ENCODE data around the gene IFI30.
"Not testable (repeated sequence)": the region's sequence is repeated elsewhere in the genome, so short reads cannot be mapped to it uniquely, and the experiment has no call there.

Gene IFI30

GRCh38 chr19:18152817-18153555 is 20.6 kb upstream of the IFI30 start, which contains the start of gene PIK3R2:
Gene PIK3R2, plus strand, starts transcription at chr19:18153163. Its CDS starts 2,717 bp downstream, at chr19:18155880.
- peak; percentile 97 for FAIRE-seq

- no peak for FAIRE-seq
Observed at GRCh38 chr19:18153556-18154134, 20.0 kb upstream of the IFI30 start.

DNA sequence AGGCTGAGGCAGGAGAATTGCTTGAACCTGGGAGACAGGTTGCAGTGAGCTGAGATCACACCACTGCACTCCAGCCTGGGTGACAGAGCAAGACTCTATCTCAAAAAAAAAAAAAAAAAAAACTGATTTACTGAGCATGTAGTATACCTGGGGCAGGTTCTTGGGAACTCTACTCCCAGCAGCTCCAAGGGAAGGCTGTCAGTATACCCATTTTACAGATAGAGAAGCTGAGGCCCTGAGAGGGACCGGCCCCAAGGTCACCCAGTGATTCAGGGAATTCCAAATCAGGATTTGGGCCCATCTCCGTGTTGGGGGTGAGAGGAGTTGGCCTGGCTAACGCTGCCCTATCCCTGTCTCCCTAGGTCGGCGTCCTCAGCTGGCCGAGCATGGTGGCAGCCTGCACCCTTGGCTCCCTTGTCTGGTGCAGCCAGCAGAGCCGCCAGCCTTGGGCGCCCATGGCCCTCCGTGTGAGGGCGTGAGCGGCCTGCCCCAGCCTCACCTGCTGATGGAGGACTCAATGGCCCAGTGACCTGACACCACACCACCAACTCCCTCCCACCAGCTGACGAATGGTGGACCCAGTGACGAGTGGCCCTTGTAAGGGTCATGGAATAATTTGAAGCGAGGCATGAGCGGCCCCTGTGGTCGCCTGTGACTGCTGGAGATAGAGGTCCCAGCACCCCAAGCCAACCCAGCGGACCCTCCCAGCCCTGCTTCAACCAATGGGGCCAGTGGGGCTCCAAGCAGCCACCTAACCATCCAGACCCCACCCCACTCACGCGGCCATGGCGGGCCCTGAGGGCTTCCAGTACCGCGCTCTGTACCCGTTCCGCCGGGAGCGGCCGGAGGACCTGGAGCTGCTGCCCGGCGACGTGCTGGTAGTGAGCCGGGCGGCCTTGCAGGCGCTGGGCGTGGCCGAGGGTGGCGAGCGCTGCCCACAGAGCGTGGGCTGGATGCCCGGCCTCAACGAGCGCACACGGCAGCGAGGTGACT is 18.2 kb upstream of the IFI30 start:
- FAIRE-seq, result no peak

DNA sequence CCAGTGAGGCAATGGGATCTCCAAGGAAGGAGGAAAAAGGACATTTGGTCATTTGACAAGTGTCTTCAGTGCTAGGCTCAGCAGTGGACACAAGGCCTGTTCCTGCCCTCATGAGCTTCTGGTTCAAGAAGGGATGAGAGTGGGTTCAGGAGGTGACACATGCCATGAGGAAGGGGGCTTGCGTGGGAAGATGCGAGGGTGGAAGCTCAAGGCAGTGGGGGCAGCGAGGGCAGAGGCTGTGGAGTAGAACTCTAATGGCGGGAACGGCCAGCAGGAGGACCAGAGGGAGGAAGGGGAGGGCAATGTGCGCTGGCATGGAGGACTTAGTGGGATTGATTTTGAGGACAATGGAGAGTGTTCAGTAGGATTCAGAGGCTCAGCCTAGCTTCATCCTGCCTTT is 17.3 kb upstream of the IFI30 start:
- FAIRE-seq, result no peak

- peak; percentile 73 for FAIRE-seq
Observed at GRCh38 chr19:18156841-18157464, 16.7 kb upstream of the IFI30 start.

GRCh38 chr19:18157465-18158063 is 16.0 kb upstream of the IFI30 start:
- no peak for FAIRE-seq

DNA sequence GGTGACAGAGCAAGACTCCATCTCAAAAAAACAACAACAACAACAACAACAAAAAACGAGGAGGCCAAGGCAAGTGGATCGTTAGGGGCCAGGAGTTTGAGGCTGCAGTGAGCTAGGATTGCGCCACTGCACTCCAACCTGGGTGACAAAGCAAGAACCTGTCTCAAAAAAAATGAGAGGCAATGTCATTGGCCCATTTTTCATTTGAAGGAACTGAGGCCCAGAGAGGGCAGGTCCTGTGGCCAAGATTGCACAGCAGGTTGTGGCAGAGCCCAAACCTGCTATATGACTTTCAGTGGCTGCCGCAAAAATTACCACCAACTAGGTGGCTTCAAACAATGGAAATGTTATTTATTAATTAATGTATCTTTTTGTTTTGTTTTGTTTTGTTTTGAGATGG is 15.1 kb upstream of the IFI30 start:
- no peak for FAIRE-seq

GRCh38 chr19:18159059-18159616 is 14.5 kb upstream of the IFI30 start:
- FAIRE-seq, result not testable (repeated sequence)

GRCh38 chr19:18159810-18160209 is 13.8 kb upstream of the IFI30 start:
- no peak for FAIRE-seq

DNA sequence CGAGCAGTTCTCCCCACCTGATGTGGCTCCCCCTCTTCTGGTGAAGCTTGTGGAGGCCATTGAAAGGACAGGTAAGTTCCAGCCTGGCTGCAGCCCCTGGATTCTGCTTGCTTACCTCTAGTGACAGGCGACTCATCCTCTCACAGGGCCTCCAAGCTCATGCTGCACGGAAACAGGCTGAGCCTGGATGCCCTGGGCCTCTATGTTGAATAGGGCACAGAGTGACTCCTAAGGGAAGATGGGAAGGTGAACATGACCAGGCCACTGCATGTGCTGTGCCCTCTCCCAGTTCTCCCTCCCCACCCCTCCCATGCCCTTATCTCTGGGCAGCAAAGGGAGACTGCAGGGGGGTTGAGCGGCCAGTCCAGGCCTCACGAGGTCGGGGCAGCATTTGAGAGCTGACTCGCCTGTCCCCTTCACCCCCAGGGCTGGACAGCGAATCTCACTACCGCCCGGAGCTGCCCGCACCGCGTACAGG is 13.1 kb upstream of the IFI30 start:
- no peak for FAIRE-seq

- FAIRE-seq, result no peak
Observed at GRCh38 chr19:18160971-18161635, 12.5 kb upstream of the IFI30 start.

- FAIRE-seq, result no peak
Observed at GRCh38 chr19:18161636-18162002, 12.0 kb upstream of the IFI30 start.

DNA sequence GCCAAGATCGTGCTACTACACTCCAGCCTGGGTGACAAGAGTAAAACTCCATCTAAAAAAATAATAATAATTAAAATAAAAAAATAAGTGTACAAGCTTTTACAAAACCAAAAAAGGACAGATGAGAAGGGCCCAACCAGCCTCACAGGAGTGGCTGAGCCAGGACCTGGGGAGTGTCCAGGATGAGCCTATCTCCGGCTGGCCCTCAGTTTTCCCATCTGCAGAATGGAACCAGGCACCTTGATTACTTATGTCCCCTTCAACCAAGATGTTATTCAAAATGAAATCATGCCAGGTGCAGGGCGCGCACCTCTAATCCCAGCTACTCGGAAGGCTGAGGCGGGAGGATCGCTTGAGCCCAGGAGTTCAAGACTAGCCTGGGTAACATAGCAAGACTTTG is 9.5 kb upstream of the IFI30 start:
- FAIRE-seq, result no peak

GRCh38 chr19:18165794-18166544 is 7.6 kb upstream of the IFI30 start:
- FAIRE-seq, result no peak

GRCh38 chr19:18167011-18167410 is 6.6 kb upstream of the IFI30 start:
- no peak for FAIRE-seq

GRCh38 chr19:18167975-18168645 is 5.5 kb upstream of the IFI30 start:
- FAIRE-seq, result no peak

GRCh38 chr19:18168673-18169381 is 4.8 kb upstream of the IFI30 start:
- no peak for FAIRE-seq

- no peak for FAIRE-seq
Observed at GRCh38 chr19:18170714-18171255, 2.8 kb upstream of the IFI30 start.
